K562 (cell line): Measurements from ENCODE around the gene APPL2. TPM values are rescaled to one million over a fixed set of nuclear protein-coding genes. Genes with fewer than 3 reads are reported as not detected.

Experiments used
- CUX1 ChIP-seq: fragments of 200-800 bp; sonication (Bioruptor generic); IDR thresholded peaks from 2 replicates; pipeline ENCODE4 v1.6.1; 2016; ENCODE audit warnings: missing genetic modification characterization, missing compliant biosample characterization
- ETV5 ChIP-seq: sonication (generic); formaldehyde crosslinking; IDR thresholded peaks from 2 replicates; pipeline ENCODE4 v1.4.0; 2020; ENCODE audit warnings: low read depth, mild to moderate bottlenecking, missing genetic modification reagents
- NFE2L1 ChIP-seq: fragments of 450-650 bp; IDR thresholded peaks from 2 replicates; pipeline ENCODE4 v1.6.1; 2016; ENCODE audit warnings: missing genetic modification characterization, low read depth, mild to moderate bottlenecking, missing compliant biosample characterization, moderate library complexity, borderline replicate concordance
- POLR2A ChIP-seq: fragments of 450-650 bp; conservative IDR thresholded peaks from 2 replicates; pipeline ENCODE4 v1.6.1; 2016
- POLR3A ChIP-seq: IDR thresholded peaks from 2 replicates; pipeline ENCODE4 v1.6.1; 2011; ENCODE audit warnings: borderline replicate concordance, mild to moderate bottlenecking, moderate library complexity; ENCODE audit not compliant: insufficient read length, insufficient read depth; ENCODE audit errors: extremely low read depth
- PTRF ChIP-seq: fragments of 450-650 bp; IDR thresholded peaks from 2 replicates; pipeline ENCODE4 v1.6.1; 2016; ENCODE audit warnings: mild to moderate bottlenecking, missing genetic modification characterization, missing compliant biosample characterization
- RBM39 ChIP-seq: fragments of 200-400 bp; formaldehyde crosslinking; optimal IDR thresholded peaks from 2 replicates; pipeline ENCODE3; 2018; ENCODE audit warnings: low read depth, low read length
- SMAD2 ChIP-seq: fragments of 150-350 bp; IDR thresholded peaks from 2 replicates; pipeline ENCODE4 v1.6.1; 2014; ENCODE audit warnings: low read depth, mild to moderate bottlenecking, low read length
- SOX6 ChIP-seq: fragments of 450-650 bp; IDR thresholded peaks from 2 replicates; pipeline ENCODE4 v1.6.1; 2014; ENCODE audit warnings: mild to moderate bottlenecking
- XRCC4 ChIP-seq: IDR thresholded peaks from one replicate; pipeline ENCODE4 v1.6.1; 2011; ENCODE audit not compliant: insufficient read depth, insufficient read length; ENCODE audit errors: extremely low read depth
- ZBTB49 ChIP-seq: sonication (generic); formaldehyde crosslinking; IDR thresholded peaks from 2 replicates; pipeline ENCODE4 v1.8.0; 2022; ENCODE audit warnings: missing genetic modification reagents, mild to moderate bottlenecking, borderline replicate concordance
- ZFP30 ChIP-seq: fragments of 250-450 bp; sonication (Bioruptor Pico); IDR thresholded peaks from 2 replicates; pipeline ENCODE4 v1.8.0; 2022; ENCODE audit warnings: moderate library complexity, mild to moderate bottlenecking, inconsistent platforms, borderline replicate concordance
- ZNF445 ChIP-seq: fragments of 250-450 bp; sonication (Bioruptor Pico); IDR thresholded peaks from 2 replicates; pipeline ENCODE4 v1.4.0; 2020; ENCODE audit warnings: low read depth, mild to moderate bottlenecking, moderate library complexity
- ZNF764 ChIP-seq: fragments of 250-450 bp; sonication (Bioruptor Pico); IDR thresholded peaks from 2 replicates; pipeline ENCODE4 v1.4.0; 2020; ENCODE audit warnings: low read depth, mild to moderate bottlenecking, moderate library complexity
- polyA plus RNA-seq, 8 experiments: library from polyadenylated mRNA; depleted of rRNA in 4 of 8; stranded (reverse) in 5 of 8; unstranded in 3 of 8; fragments of >200 nt; fragmentation: Nextera tagmentation in 2 of 8; fragmentation: Illumina TruSeq in 1 of 8; extraction: Ambion mirVana in 2 of 8; extraction: Trizol in 1 of 8; gene quantifications; 2 replicates each; pipeline versions ENCODE4 v1.2.1 to v1.2.3, GENCODE V29; 2011 to 2014; ENCODE audit warnings: inconsistent platforms in 1 of 8, missing spikeins in 1 of 8
- total RNA-seq, 7 experiments: library from RNA; depleted of rRNA in 6 of 7; stranded (reverse); fragments of >200 nt in 6 of 7; fragmentation: Illumina TruSeq in 2 of 7; extraction: Trizol in 2 of 7; gene quantifications; 2 replicates each; pipeline versions ENCODE4 v1.2.1 to v1.2.3, GENCODE V29; 2011 to 2021; ENCODE audit warnings: low replicate concordance in 1 of 7
- TF ChIP-seq, protein P1 (sequence below), 2 experiments: fragments of 450-650 bp in 1 of 2; sonication (generic) in 1 of 2; formaldehyde crosslinking; conservative IDR thresholded peaks; 2 replicates each; pipeline versions ENCODE4 v1.4.0 to v1.8.1; 2020 to 2022; ENCODE audit warnings: mild to moderate bottlenecking in 1 of 2, missing genetic modification reagents in 1 of 2
- TF ChIP-seq, protein P2 (sequence below): fragments of 450-650 bp; IDR thresholded peaks from 2 replicates; pipeline ENCODE4 v1.6.1; 2016

Gene APPL2
- total and polyA plus RNA-seq, 9 of the 15 experiments (the other 6 are each of a cell fraction or from before 2014, with no cell fraction given), result 2.1 to 14.4 (median 8.2) TPM

DNA sequence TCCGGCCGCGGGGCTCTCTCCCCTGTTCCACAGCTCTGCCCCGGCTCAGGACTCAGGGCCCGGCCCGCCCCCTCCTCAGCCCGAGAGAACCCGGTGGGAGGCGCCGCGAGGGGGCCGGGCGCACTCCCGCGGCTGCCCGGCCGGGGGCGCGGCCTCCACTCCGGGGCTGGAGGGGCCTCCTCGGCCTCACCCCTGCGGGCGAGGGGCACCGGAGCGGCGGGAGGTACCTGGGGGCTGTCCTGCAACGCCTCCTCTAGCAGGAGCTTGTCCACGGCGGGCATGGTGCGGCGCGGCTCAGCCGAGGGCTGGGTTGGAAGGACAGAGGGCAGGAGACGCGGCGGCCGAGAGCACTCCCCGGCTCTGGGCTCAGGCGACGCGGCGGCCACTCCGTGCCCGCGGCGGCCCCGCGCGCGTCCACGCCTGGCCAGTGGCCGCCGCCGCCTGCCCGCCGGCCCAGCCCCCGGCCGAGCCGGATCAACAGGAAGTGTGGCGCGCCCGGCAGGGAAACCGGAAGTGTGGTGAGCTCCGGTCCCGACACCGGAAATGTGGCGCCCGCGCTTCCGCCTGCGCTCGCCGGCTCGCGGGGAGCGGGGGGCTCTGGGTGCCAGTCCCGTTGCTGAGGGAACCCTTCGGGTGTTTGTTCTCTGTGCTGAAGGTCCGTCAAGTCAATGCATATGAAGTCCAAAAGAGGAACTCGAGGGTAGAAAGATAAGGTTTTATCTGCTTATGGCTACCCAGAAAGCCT lies at the start of gene APPL2 (continued):
- TF ChIP-seq, protein P1, sequence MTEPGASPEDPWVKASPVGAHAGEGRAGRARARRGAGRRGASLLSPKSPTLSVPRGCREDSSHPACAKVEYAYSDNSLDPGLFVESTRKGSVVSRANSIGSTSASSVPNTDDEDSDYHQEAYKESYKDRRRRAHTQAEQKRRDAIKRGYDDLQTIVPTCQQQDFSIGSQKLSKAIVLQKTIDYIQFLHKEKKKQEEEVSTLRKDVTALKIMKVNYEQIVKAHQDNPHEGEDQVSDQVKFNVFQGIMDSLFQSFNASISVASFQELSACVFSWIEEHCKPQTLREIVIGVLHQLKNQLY (CRISPR knock-in tag; conservative IDR thresholded peaks at IDR 0.05), result no peak
- TF ChIP-seq POLR2A (peak; percentile 84), XRCC4 (no peak), ZNF445 (CRISPR knock-in tag) (no peak), NFE2L1 (tag) (no peak), ZBTB49 (CRISPR knock-in tag) (no peak), PTRF (tag) (no peak), POLR3A (no peak), ZNF764 (CRISPR knock-in tag) (0 out of 2 replicates have a peak, but pooled peaks have one; percentile 40), SOX6 (no peak), ZFP30 (CRISPR knock-in tag) (no peak), ETV5 (CRISPR knock-in tag) (peak; percentile 75), RBM39 (no peak), CUX1 (no peak), SMAD2 (no peak)
- TF ChIP-seq, protein P2, sequence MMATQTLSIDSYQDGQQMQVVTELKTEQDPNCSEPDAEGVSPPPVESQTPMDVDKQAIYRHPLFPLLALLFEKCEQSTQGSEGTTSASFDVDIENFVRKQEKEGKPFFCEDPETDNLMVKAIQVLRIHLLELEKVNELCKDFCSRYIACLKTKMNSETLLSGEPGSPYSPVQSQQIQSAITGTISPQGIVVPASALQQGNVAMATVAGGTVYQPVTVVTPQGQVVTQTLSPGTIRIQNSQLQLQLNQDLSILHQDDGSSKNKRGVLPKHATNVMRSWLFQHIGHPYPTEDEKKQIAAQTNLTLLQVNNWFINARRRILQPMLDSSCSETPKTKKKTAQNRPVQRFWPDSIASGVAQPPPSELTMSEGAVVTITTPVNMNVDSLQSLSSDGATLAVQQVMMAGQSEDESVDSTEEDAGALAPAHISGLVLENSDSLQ, result peak; percentile 79
